Measurements from ENCODE around the gene SPEG.

The SPEG gene

DNA sequence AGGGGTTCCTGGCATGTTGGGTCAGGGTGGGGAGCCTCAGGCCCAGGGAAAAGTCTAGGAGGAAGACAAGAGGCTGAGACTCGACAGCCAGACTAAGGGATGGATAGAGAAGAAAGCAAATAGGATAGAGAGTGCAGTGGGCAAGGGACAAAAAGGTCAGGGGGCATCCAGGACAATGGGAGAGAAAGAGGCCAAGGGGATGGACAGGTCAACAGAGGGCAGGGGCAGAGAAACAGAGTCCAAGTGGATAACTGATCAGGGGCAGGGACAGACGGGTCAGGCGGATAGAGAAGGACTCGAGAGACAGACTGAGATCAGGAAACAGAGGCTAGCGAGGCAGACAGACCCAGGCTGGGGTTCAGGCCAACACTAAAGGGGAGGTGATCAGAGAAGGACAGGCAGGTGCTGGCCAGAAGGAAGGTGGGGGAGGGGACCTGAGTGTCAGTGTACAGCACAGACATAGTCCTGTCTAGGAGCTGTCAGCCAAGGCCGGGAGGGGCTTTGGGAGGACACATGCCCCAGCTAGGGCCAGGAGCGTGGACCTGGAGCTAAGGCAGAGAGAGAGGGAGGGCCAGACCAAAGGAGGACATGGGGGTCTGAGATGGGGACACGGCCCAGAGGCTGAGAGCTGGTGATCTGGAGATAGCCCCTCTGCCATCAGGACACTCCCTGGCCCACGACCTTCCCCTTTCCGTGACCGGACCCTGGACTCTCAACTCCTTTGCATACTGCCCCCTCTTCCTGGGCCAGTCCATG lies 91.9 kb downstream of the SPEG start:
- no peak for DNase-seq (ENCODE audit: low read depth in 3 of 3, low spot score in 1 of 3)

- no peak for DNase-seq (ENCODE audit: low read depth in 3 of 3, low spot score in 1 of 3)
Measured at GRCh38 chr2:219527076-219527394, 92.4 kb downstream of the SPEG start.

- DNase-seq (ENCODE audit: low read depth in 3 of 3, low spot score in 1 of 3), result no peak
Measured at GRCh38 chr2:219527472-219527871, 92.8 kb downstream of the SPEG start.

DNA sequence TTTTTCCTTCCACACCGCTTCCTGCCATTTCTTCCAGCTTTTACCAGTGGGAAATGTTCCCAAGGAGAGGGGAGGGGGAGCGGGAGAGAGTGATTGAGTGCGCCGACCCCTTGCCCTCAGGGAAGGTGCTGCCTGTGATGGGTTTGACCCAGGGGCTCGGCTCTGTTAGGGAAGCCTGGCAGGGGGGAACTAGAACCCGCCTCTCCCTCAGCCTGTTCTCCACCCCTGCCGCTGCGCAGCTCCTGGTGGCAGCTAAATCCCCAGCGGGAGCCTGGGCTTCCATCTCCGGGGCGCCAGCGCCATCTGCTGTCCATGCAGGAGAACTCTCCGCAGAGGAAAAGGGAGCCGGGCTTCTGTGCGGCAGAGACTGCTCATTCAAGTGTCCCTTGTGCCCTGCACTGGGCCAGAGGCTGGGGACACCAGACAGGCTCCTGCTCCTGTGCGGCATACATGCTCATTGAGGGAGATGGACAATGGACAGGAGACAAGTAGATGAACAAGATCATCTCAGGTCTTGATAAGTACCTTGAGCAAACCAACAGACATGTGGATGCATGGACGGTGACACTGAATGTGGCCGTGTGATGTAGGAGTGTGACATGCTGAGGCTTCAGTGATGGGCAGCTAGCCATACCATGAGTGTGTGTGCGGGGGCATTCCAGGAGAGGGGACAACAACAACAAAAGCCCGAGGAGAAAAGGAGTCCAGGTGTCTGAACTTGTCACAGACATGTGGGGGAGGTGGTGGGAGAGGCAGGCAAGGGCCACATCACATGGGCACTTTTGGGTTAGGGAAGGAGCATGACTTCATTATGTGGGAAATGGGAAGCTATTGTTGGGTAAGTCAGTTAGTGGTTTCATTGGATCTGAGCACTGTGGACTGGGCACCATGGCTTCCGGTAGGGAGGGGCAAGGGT lies 95.7 kb downstream of the SPEG start:
- DNase-seq (ENCODE audit: low read depth in 3 of 3, low spot score in 1 of 3), result peak; percentile 64 to 81 (median 72)

DNA sequence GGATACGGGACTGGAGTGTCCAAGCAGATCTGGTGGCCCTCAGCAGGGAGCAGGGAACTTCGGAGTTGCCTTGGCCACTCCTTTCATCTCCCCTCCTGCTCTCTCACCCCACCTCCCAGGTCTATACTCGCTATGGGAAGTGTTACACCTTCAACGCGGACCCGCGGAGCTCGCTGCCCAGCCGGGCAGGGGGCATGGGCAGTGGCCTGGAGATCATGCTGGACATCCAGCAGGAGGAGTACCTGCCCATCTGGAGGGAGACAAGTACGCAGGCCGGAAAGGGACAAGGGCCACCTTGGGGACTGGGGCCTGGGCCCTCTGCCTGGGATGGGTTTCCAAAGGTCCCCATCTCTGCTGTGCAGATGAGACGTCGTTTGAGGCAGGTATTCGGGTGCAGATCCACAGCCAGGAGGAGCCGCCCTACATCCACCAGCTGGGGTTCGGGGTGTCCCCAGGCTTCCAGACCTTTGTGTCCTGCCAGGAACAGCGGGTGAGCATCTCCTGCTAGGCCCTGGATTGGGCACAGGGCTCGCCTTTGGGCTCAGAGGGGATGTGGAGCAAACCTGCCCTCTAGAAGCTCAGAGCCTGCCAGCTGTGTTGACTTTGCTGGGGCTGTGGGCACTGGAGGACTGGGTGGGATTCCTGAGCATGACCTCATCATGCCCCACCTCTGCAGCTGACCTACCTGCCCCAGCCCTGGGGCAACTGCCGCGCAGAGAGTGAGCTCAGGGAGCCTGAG lies 97.2 kb downstream of the SPEG start:
- no peak for DNase-seq (ENCODE audit: low read depth in 3 of 3, low spot score in 1 of 3)

- DNase-seq (ENCODE audit: low read depth in 3 of 3, low spot score in 1 of 3), result no peak
Measured at GRCh38 chr2:219532378-219532649, 97.7 kb downstream of the SPEG start.

DNA sequence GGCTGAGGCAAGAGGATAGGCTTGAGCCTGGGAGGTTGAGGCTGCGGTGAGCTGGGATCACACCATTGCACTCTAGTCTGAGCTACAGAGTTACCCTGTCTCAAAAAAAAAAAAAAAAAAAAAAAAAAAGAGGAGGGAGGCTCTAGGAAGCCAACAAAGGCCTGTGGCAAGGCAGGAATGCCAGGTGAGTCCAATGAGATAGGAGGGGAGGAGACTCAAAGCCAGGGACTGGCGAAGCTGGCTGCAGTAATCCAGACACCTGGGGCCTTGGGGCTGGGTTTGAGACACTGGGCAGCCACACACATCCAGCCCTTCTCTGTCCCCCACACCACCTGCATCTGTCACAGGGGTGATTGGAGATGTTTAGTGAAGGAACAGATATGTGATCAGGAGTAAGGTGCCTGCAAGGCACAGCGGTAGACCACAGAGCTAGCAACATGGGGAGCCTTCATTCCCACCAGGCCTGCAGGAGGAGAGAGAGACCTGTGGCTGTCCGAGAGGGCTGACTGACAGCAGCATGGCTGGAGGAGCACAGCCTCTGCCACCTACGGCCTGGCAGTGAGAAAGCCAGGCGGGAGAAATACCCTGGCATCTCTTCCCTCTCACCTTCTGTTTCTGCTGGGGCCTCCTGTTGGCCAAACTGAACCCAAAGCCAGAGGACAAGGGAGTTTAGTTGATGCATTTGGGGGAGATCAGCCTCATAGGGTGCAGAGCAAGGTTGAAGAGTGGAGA lies 99.5 kb downstream of the SPEG start:
- DNase-seq (ENCODE audit: low read depth in 3 of 3, low spot score in 1 of 3), result no peak

- DNase-seq (ENCODE audit: low read depth in 3 of 3, low spot score in 1 of 3), result no peak
Measured at GRCh38 chr2:219536425-219536824, 101.8 kb downstream of the SPEG start.

DNA sequence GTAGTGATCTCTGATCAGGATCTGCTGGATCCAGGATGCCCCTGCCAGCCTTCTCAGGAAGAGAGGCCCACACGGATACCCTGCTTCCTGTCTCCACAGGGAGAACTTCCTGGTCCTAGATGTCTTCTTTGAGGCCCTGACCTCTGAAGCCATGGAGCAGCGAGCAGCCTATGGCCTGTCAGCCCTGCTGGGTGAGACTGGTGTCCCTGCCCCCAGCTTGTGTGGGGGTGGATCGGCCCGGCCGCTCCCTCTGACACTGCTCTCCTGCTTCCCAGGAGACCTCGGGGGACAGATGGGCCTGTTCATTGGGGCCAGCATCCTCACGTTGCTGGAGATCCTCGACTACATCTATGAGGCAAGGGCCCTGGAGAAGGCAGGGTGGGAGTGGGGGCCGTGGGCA lies 102.3 kb downstream of the SPEG start:
- no peak for DNase-seq (ENCODE audit: low read depth in 3 of 3, low spot score in 1 of 3)

DNA sequence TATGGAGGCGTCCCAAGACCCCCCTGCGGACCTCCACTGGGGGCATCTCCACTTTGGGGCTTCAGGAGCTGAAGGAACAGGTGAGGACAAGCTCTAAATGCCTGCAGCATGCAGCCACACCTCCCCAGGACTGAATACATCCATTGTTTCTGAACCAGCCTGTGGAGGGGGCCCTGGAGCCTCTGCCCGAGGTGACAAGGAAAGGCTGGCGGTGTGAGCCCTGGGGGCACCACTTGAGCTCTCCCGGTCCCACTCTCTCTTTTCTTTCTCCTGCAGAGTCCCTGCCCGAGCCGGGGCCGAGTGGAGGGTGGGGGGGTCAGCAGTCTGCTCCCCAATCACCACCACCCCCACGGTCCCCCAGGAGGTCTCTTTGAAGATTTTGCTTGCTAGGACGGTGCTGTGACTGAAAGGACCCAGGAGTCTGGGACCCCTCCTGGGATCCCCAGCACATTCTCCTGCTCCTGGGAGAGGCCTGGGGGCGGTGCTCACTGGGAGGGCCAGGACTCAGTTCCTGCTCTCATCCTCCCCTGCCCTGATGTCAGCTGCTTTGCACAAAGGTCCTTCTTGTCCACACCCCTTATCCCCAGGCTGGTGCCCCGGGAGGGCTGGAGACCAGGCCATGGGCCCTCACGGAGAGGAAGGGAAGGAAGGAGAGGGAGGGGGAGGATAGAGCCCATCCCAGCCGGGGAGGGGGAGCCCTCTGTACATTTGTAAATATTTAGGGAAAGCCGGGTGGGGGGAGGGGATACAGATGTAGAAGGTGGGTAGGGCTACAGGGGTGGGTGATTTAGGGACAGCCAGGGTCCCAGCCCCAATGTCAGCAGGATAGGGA lies 103.2 kb downstream of the SPEG start:
- DNase-seq (ENCODE audit: low read depth in 3 of 3, low spot score in 1 of 3), result no peak

DNA sequence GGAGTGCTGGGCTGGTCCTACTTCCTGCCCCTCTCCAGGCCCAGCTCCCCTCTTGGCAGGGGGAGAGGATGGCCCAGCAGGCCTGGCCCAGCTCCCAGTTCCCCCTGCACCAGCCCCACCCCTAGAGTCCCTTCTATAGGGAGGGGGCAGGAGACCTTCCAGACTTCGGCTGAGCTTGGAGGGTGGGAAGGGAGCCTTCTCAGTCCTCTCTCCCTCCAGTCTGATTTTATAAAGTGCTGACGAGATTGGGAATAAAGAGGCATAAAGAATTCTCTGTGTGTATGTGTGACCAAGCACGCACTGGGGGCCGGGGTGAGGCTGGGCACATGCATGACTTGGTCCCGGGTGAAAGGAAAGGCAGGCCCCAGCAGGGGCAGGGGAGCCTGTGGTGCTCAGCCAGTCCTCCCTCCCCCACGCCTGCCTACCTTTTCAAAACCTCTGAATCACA lies 103.9 kb downstream of the SPEG start:
- no peak for DNase-seq (ENCODE audit: low read depth in 3 of 3, low spot score in 1 of 3)

DNA sequence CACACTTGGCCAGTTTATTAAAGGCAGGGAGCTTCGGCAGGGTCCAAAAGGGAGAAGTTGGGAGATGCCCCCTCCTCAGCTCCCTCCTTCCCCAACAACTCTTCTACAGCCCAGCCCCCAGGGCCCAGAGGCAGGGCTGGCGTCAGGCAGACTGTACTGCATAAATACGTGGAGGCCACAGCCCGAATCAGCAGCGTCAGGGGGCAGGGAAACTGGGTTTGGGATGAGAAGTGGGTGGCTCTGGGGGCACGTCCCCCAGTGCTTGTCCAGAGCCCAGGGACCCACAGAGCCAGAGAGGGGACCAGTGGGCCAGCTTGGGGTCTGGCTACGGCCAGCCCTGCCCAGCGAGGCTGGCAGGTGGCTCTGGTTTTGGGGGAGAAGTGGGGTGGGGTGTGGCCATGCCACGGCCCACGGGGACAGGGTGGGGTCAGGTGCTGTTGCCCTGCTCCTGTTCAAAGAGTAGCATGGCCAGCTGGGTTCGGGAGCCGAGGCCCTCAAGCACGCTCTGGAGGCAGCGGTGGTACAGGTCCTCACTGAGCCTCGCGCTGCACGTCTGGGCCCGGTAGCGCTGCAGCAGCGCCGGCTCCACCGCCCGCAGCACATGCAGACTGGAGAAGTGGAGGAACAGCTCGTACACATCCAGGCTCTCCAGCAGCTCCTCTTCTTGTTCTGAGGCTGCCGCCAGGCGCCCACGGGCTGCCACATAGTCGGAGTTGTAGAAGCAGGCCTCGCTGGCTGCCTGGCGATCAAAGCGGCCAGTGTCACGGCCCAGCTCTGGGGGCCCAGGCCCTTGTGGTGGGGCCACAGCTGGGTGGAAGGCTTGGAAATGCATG lies 104.5 kb downstream of the SPEG start:
- no peak for DNase-seq (ENCODE audit: low read depth in 3 of 3, low spot score in 1 of 3)

DNA sequence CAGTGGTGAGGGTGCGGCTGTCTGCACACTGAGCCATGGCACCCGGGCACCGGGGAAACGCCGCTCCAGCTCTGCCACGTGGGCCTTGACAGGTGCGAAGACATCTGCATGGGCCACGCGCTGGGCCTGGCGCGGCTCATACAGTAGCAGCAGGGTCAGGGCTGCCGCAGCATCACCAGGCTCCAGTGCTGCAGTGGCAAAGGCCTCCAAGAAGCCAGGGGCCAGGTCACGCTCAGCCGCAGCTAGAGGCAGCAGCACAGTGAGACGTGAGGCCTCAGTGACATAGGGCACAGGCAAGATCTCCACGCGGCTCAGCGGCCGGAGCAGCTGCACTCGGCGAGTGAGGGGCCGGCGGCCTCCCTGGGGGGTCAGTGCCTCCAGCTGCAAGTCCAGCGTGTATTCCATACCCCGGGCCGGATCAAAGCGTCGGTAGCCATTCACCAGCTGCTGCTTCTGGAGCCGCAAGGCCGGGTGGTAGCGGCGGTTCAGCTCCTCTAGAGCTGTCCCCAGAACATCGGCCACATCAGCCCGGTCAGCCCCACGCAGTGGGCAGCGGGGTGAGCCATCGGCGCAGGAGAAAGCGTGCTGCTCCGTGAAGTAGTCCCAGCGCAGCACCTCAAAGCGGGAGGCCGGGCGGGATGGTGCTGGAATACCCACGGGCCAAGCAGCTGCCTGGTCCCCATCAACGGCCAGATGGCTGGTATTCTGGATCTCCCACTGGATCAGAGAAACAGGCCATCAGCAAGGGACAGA lies 105.5 kb downstream of the SPEG start:
- no peak for DNase-seq (ENCODE audit: low read depth in 3 of 3, low spot score in 1 of 3)

DNA sequence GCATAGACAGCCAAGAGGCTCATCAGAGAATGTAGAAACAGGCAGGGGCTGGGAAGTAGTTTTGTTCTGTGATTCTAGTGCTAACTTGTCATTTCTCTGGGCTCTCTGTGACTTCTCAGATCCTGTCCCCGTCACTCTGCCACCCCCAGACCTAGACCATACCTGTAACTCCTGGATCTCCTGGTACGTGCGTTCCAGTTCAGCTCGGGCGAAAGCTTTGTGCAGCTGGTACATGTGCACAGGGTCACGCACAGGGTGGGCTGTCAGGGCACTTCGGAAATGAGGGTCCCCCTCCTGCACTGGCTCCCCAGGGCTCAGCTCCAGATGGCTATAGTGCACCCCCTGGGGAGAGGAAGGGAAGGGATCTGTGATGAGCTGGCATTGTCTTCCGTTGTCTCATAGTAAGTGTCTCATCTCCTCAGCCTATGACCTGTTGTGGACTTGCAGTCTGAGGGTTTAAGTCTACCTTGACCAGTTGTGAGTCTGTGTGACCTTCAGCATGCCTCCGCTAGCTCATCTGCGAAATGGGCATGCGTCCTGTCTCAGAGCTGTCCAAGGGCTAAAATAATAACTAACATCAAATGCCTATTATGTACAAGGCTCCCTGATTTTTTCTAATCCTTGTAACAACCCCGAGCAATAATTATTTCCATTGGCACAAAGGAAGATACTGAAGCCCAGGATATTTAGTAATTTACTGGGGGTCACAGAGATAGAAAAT lies 106.3 kb downstream of the SPEG start:
- no peak for DNase-seq (ENCODE audit: low read depth in 3 of 3, low spot score in 1 of 3)

- DNase-seq (ENCODE audit: low read depth in 3 of 3, low spot score in 1 of 3), result peak; percentile 64 to 82 (median 65)
Measured at GRCh38 chr2:219541611-219542180, 107.1 kb downstream of the SPEG start.

- DNase-seq (ENCODE audit: low read depth in 3 of 3, low spot score in 1 of 3), result no peak
Measured at GRCh38 chr2:219542931-219543595, 108.4 kb downstream of the SPEG start.
